ENCODE data around the gene SLC12A9.

The SLC12A9 gene

DNA sequence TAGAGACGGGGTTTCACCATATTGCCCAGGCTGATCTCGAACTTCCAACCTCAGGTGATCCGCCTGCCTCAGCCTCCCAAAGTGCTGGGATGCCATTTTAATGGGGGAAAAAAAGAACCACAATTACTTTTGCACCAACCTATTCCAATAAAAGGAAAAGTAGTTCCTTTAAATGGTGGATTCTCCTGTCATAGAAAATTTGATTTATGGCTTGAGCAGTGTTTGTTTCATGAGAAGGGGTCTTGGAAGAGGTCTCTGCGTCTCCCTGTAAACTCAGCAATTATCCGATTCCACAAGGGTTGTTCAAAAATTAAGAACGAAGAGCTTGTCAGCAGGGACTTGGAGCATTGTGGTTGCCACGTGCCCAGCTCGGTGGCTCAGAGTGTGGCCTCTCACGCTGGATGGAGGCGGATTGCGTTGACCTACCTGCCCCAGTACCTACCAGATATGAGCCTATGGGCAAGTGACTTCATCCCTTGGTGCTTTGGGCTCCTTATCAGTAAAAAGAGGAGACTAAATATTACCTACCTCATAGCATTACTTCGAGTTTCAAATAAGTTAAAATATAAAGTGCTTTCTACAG, 11.8 kb downstream of the SLC12A9 start:
- H3K4me3 ChIP-seq (ENCODE audit: low read depth, low read length), result no peak overlapping the region
- TF ChIP-seq, protein P1, sequence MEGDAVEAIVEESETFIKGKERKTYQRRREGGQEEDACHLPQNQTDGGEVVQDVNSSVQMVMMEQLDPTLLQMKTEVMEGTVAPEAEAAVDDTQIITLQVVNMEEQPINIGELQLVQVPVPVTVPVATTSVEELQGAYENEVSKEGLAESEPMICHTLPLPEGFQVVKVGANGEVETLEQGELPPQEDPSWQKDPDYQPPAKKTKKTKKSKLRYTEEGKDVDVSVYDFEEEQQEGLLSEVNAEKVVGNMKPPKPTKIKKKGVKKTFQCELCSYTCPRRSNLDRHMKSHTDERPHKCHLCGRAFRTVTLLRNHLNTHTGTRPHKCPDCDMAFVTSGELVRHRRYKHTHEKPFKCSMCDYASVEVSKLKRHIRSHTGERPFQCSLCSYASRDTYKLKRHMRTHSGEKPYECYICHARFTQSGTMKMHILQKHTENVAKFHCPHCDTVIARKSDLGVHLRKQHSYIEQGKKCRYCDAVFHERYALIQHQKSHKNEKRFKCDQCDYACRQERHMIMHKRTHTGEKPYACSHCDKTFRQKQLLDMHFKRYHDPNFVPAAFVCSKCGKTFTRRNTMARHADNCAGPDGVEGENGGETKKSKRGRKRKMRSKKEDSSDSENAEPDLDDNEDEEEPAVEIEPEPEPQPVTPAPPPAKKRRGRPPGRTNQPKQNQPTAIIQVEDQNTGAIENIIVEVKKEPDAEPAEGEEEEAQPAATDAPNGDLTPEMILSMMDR (IDR thresholded peaks at IDR 0.05; ENCODE audit: low read depth, low read length), result no peak

- no peak overlapping the region for H3K4me3 ChIP-seq (ENCODE audit: low read depth, low read length)
- TF ChIP-seq, protein P1 (IDR thresholded peaks at IDR 0.05; ENCODE audit: low read depth, low read length), result no peak
These were observed 12.9 kb downstream of the SLC12A9 start for GRCh38 chr7:100865372-100865911.

DNA sequence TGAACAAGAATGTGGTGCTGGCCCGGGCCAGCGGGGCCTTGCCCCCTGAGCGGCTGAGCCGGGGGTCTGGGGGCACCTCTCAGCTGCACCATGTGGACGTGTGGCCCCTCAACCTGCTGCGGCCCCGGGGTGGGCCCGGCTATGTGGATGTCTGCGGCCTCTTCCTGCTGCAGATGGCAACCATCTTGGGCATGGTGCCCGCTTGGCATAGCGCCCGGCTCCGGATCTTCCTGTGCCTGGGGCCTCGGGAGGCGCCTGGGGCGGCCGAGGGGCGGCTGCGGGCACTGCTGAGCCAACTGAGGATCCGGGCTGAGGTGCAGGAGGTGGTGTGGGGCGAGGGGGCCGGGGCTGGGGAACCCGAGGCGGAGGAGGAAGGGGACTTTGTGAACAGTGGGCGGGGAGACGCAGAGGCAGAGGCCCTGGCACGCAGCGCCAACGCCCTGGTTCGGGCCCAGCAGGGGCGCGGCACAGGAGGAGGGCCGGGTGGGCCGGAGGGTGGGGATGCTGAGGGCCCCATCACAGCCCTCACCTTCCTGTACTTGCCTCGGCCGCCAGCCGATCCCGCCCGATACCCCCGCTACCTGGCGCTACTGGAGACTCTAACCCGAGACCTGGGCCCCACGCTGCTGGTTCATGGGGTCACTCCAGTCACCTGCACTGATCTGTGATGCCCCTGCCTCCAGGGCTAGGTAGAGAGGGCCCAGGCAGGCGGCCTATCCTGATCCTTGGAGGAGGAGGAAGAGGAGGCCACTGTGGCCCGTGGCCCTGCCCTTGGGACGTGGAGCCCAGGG, 13.6 kb downstream of the SLC12A9 start:
- no peak overlapping the region for H3K4me3 ChIP-seq (ENCODE audit: low read depth, low read length)
- TF ChIP-seq, protein P1 (IDR thresholded peaks at IDR 0.05; ENCODE audit: low read depth, low read length), result no peak

DNA sequence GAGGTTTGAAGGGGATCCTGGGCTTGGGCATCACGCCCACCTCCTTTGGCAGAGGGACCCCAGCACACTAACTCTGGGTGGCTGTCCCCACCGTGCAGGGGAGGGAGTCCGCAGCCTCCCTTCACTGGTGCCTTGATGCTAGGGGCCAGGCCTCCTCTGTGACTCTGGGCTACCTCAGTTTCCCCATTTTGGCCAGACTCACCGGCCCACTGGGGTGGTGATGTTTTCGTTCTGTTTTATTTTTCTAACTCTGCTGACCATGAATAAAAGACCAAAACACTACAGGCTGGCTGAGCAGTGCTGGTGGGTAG, 14.2 kb downstream of the SLC12A9 start:
- TF ChIP-seq, protein P1 (IDR thresholded peaks at IDR 0.05; ENCODE audit: low read depth, low read length), result no peak
- H3K4me3 ChIP-seq (ENCODE audit: low read depth, low read length), result peak overlapping the region; percentile 98

DNA sequence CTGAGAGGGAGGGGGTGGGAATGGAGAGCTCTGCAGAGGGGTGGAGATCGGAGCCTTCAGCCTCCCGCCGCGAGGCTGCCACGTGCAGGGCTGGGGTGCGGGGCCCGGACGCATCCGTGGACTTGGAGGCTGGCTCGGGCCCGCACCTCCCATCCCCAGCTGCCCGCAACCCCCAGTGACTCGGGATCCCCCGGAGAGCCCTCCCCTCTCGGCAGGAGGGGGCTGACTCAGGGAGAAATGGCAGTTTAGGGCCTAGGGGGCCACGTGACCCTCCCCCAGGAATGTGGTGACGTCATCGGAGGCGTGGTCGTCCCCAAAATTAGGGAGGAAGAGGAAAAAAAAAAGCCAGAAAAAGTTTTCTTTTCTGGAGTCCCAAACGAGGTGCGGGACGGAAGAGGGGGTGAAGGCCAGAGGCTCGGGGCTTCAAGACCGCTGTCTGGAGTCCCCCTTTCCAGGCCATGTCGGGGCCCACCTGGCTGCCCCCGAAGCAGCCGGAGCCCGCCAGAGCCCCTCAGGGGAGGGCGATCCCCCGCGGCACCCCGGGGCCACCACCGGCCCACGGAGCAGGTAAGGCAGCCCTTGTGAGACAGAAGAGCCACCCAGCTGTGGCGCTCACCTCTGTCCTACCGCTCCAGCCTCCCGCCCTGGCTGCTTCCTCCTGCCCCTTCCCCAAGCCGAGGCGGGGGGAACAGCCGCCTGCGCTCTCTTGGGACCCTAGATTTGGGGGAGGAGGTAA, 14.7 kb downstream of the SLC12A9 start, which contains the start of gene TRIP6:
Gene TRIP6 (plus strand): TSS at position 348 of the 736 bp plus-strand sequence. CDS start 111 bp downstream, at position 459.
- TF ChIP-seq, protein P1 (IDR thresholded peaks at IDR 0.05; ENCODE audit: low read depth, low read length), result no peak
- peak within 1 kb of the TSS; percentile 98 for H3K4me3 ChIP-seq (ENCODE audit: low read depth, low read length)

- TF ChIP-seq, protein P1 (IDR thresholded peaks at IDR 0.05; ENCODE audit: low read depth, low read length), result no peak
- H3K4me3 ChIP-seq (ENCODE audit: low read depth, low read length), result peak overlapping the region; percentile 98
These were observed 15.4 kb downstream of the SLC12A9 start for GRCh38 chr7:100867776-100868485.
